GM12891 (cell line): ENCODE measurements around the gene PTRH2.

Experiments
- PAX5 ChIP-seq: IDR thresholded peaks from 2 replicates; pipeline ENCODE4 v1.6.1; 2011; ENCODE audit warnings: low read length, moderate library complexity, mild to moderate bottlenecking; ENCODE audit not compliant: insufficient read depth, severe bottlenecking
- POLR2A ChIP-seq: IDR thresholded peaks from 2 replicates; pipeline ENCODE4 v1.6.1; 2011; ENCODE audit warnings: low read depth, low read length, control low read depth
- POLR2AphosphoS5 ChIP-seq: IDR thresholded peaks from 2 replicates; pipeline ENCODE4 v1.6.1; 2011; ENCODE audit warnings: low read depth, low read length, control low read depth
- POU2F2 ChIP-seq: IDR thresholded peaks from 2 replicates; pipeline ENCODE4 v1.6.1; 2011; ENCODE audit warnings: low read depth, mild to moderate bottlenecking, control low read depth, low read length, moderate library complexity
- SPI1 ChIP-seq: IDR thresholded peaks from 2 replicates; pipeline ENCODE4 v1.6.1; 2011; ENCODE audit warnings: low read depth, low read length, control low read depth
- TAF1 ChIP-seq: IDR thresholded peaks from 2 replicates; pipeline ENCODE4 v1.6.1; 2011; ENCODE audit warnings: low read depth, low read length, control low read depth

DNA sequence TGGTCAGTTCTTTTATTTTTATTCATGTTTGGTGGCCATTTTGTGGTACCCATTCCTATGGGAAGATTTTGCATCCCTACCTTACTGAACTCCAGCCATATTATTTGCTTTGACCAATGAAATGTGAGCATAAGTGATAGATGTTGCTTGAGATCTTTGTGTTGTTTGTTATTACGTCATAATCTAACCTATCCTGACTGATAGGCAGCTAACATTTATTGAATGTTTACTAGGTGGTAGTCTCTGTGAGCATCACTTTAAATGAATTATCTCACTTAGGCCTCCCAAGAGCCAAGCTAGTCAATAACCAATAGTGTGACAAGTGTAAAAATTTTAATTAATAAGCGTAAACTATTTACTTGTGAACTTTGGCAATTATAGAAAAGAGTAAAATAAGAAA, 37.8 kb upstream of the PTRH2 start:
- TF ChIP-seq POLR2AphosphoS5 (no peak), POLR2A (no peak), SPI1 (no peak), TAF1 (no peak), POU2F2 (no peak), PAX5 (no peak)
